Naive thymus-derived CD4-positive, alpha-beta T cell (primary cell): Measurements from ENCODE around the gene CGB8. TPM values are rescaled to one million over a fixed set of nuclear protein-coding genes. Genes with fewer than 3 reads are reported as not detected.

ENCODE experiments used
- ATAC-seq: fragments of 150-1000 bp; cut with Tn5 transposase; 2 replicates; pipeline ENCODE4 v1.10.0; 2021; ENCODE audit warnings: mild to moderate bottlenecking, moderate library complexity
- CTCF ChIA-PET: fragments of 350-600 bp; sonication (Branson Sonifier 250); formaldehyde crosslinking; loops from one replicate; lab custom pipeline; 2021; ENCODE audit warnings: antibody characterized with exemption; lab: Charles Lee
- POLR2A ChIA-PET: fragments of 350-600 bp; sonication (Branson Sonifier 250); formaldehyde crosslinking; loops from one replicate; lab custom pipeline; 2021; ENCODE audit warnings: antibody characterized with exemption, inconsistent platforms; lab: Charles Lee
- DNase-seq, 9 donors: peaks; one replicate each; pipeline versions ENCODE4 v3.0.0 to v3.0.0-alpha.2; 2020 to 2022; ENCODE audit warnings: mixed read lengths in 1 of 9
- H3K27ac ChIP-seq: one replicate; pipeline ENCODE4 v1.7.0; 2013; ENCODE audit warnings: mild to moderate bottlenecking, low read depth, low read length, moderate library complexity
- H3K27me3 ChIP-seq, 2 donors: one replicate each; pipeline ENCODE4 v1.7.0; 2013; ENCODE audit warnings: low read length in 2 of 2, mild to moderate bottlenecking in 2 of 2, moderate library complexity in 2 of 2; ENCODE audit not compliant: control insufficient read depth in 2 of 2, insufficient read depth in 2 of 2
- H3K36me3 ChIP-seq, 3 experiments: 1 replicate in 2 of 3; 2 replicates in 1 of 3; pipeline ENCODE4 v1.7.0; 2013; ENCODE audit warnings: low read length in 3 of 3, mild to moderate bottlenecking in 3 of 3, moderate library complexity in 1 of 3; ENCODE audit not compliant: insufficient read depth in 3 of 3, control insufficient read depth in 2 of 3
- H3K4me1 ChIP-seq, 2 donors: one replicate each; pipeline ENCODE4 v1.7.0; 2013; ENCODE audit warnings: low read length in 2 of 2, mild to moderate bottlenecking in 2 of 2, moderate library complexity in 1 of 2; ENCODE audit not compliant: control insufficient read depth in 2 of 2, insufficient read depth in 2 of 2
- H3K4me3 ChIP-seq: 2 replicates; pipeline ENCODE4 v1.7.0; 2013; ENCODE audit warnings: mild to moderate bottlenecking, low read length
- H3K9me3 ChIP-seq, 3 experiments: 1 replicate in 2 of 3; 2 replicates in 1 of 3; pipeline ENCODE4 v1.7.0; 2013; ENCODE audit warnings: low read length in 3 of 3; ENCODE audit not compliant: control insufficient read depth in 2 of 3
- H3K27ac Mint-ChIP-seq, 9 donors: one replicate each; pipeline ENCODE4 v1.8.0; 2020 to 2022; ENCODE audit warnings: mixed read lengths in 9 of 9, mild to moderate bottlenecking in 8 of 9, moderate library complexity in 5 of 9, inconsistent platforms in 2 of 9
- H3K27me3 Mint-ChIP-seq, 5 donors: one replicate each; pipeline ENCODE4 v1.8.0; 2021 to 2022; ENCODE audit warnings: mixed read lengths in 5 of 5, mild to moderate bottlenecking in 1 of 5
- H3K36me3 Mint-ChIP-seq, 5 donors: one replicate each; pipeline ENCODE4 v1.8.0; 2020 to 2022; ENCODE audit warnings: mixed read lengths in 5 of 5, mild to moderate bottlenecking in 3 of 5, inconsistent platforms in 1 of 5
- H3K4me1 Mint-ChIP-seq, 7 donors: one replicate each; pipeline ENCODE4 v1.8.0; 2020 to 2022; ENCODE audit warnings: mixed read lengths in 7 of 7, mild to moderate bottlenecking in 3 of 7, inconsistent platforms in 1 of 7
- H3K4me3 Mint-ChIP-seq, 10 donors: one replicate each; pipeline ENCODE4 v1.8.0; 2020 to 2022; ENCODE audit warnings: mild to moderate bottlenecking in 10 of 10, mixed read lengths in 10 of 10, moderate library complexity in 6 of 10, inconsistent platforms in 2 of 10
- H3K9me3 Mint-ChIP-seq, 11 donors: one replicate each; pipeline ENCODE4 v1.8.0; 2020 to 2022; ENCODE audit warnings: mixed read lengths in 11 of 11, mild to moderate bottlenecking in 4 of 11, inconsistent platforms in 1 of 11, moderate library complexity in 1 of 11
- intact Hi-C, 2 donors: fragments of 100-400 bp; cut with micrococcal nuclease; formaldehyde crosslinking; loops; one replicate each; pipeline ENCODE4 v1.15.1; 2023
- microRNA-seq: library from miRNA; unstranded; fragments of <30 nt; microRNA quantifications from one replicate; pipeline ENCODE4 v1.2.0, GENCODE V29; 2022; ENCODE audit warnings: borderline microRNAs expressed
- polyA plus RNA-seq, 2 donors: library from polyadenylated mRNA; unstranded; fragments of 300-500 nt; fragmentation: Illumina TruSeq; gene quantifications; one replicate each; pipeline ENCODE4 v1.2.3, GENCODE V29; 2021
- total RNA-seq, 6 experiments: library from RNA in 5 of 6; stranded (reverse) in 5 of 6; gene quantifications; 1 replicate in 5 of 6; 2 replicates in 1 of 6; pipeline ENCODE4 v1.2.3 and lab custom pipeline; 2021 to 2026

Gene CGB8
- total and polyA plus RNA-seq, 7 experiments from 2014 or later, result not detected

DNA sequence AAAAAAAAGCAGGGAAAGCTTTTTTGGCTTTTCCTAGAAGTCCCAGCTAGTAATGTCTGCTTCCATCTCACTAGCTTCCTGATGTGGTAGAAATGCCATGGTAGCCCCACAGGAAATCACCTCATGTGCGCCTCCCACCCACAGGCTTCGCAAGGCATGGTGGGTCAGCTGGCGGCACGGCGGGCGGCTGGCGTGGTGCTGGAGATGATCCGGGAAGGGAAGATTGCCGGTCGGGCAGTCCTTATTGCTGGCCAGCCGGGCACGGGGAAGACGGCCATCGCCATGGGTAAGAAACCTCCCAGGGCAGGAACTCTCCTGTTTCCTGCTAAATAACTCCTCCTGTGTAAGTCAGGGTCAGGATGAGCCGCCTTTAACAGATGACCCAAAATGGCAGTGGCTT lies 44.8 kb downstream of the CGB8 start:
- intact Hi-C loops, result no loop called here
- ChIA-PET POLR2A (no interaction called here), CTCF (interaction anchor here (0.6 to 0.9 kb wide), 2 partner anchors 10 to 209 kb away, joined by 3 to 8 read pairs; partner anchors contain the start of gene RUVBL2)
- Mint-ChIP-seq H3K4me3 (no peak overlapping the region), H3K9me3 (no peaks in the 10 kb centered on the region), H3K27ac (no peak overlapping the region), H3K4me1 (peaks cover 0 to 7% (median 4%) of the 10 kb centered on the region in 7 donors), H3K36me3 (peaks cover 0 to 21% (median 0%) of the 10 kb centered on the region in 5 donors), H3K27me3 (no peaks in the 10 kb centered on the region)
- Histone ChIP-seq H3K4me3 (no peak overlapping the region), H3K9me3 (no peaks in the 10 kb centered on the region), H3K27ac (no peak overlapping the region), H3K36me3 (peaks cover 0 to 57% (median 3%) of the 10 kb centered on the region in 3 experiments), H3K4me1 (no peaks in the 10 kb centered on the region), H3K27me3 (no peaks in the 10 kb centered on the region)
- DNase-seq (no peak), ATAC-seq (no peak)

DNA sequence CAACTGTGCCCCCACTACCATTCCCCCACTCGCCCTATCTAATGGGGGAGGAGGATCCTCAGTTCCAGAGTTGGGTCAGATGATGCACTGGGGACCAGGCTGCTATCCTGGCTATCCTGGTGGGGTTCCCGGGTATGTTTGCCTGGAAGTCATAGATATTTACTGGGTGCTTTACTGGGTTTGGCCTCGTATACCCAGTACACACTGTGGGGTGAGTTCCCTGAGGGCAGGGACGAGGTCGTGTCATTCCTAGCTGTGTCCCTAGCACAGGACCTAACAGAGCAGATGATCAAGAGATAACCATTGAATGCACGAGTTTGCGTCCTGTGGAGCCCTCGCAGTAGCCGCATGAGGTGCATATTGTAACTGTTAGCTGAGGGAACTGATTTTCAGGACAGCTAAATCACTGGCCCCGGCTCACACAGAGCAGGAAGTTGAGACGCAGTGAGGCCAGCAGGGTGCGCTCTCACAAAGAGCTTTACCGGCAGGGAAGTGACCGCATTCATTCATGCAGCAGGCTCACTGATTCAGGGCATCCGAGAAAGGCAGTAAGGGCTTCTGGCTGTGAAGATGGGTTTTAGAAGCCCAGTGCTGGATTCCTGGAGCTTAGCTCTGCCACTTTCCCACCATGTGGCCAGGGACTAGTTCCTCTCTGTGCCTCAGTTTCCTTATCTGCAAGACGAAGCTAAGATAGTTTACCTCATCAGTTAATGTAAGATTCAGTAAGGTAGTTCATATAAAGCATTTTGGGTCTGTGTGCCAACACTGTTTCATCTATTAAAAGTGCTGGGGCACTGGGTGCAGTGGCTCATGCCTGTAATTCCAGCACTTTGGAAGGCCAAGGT lies 49.2 kb downstream of the CGB8 start:
- peak; percentile 94 for ATAC-seq
- DNase-seq, result peak; percentile 42 to 66 (median 61)
- Histone ChIP-seq H3K9me3 (no peaks in the 10 kb centered on the region), H3K27ac (no peak overlapping the region), H3K27me3 (no peaks in the 10 kb centered on the region), H3K36me3 (peaks cover 0 to 27% (median 0%) of the 10 kb centered on the region in 3 experiments), H3K4me3 (no peak overlapping the region), H3K4me1 (peaks cover 4% of the 10 kb centered on the region in 2 donors)
- ChIA-PET POLR2A (interaction anchor here (0.8 kb wide), 1 partner anchor 796 kb away, joined by 3 read pairs; no protein-coding TSS in a partner anchor), CTCF (interaction anchor here (0.8 to 2.8 kb wide), 7 partner anchors 9 to 74 kb away, joined by 3 to 11 read pairs (median 3); no protein-coding TSS in a partner anchor)
- Mint-ChIP-seq H3K4me1 (peaks cover 13 to 28% (median 20%) of the 10 kb centered on the region in 7 donors), H3K9me3 (no peaks in the 10 kb centered on the region), H3K36me3 (peaks cover 0 to 16% (median 0%) of the 10 kb centered on the region in 5 donors), H3K27ac (peak overlapping the region in 1 of 9 donors; percentile 31), H3K4me3 (no peak overlapping the region), H3K27me3 (no peaks in the 10 kb centered on the region)
- intact Hi-C loops, result loop anchor here (2.0 to 10.0 kb wide), 4 partner anchors 55 to 675 kb away; partner anchors contain the start of genes CGB7 (in 1 of the 2), EMP3 (in 1 of the 2) and KCNA7 (in 1 of the 2)

DNA sequence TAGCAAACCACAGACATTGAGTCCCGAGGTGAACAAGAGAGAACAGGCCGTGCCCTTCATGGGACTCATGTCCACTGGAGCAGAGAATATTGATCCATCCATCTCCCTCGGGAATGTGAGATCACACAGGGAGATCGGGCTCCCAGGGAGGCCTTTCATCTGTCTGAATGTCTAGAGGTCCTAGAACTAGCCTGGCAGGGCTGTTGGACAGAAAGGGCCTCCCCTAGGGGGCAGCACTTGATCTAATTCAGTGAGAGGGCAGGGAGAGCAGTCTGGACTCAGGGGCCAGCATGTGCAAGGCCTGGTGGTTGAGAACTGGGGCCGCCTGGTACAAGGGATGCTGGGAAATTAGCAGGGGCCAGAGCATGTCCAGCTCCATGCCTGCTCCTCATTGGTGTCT lies 50.9 kb downstream of the CGB8 start:
- intact Hi-C loops, result loop anchor here (2.0 to 10.0 kb wide), 4 partner anchors 57 to 673 kb away; partner anchors contain the start of genes CGB7 (in 1 of the 2), EMP3 (in 1 of the 2) and KCNA7 (in 1 of the 2)
- DNase-seq (peak in 3 of 9 donors; percentile 29 to 55 (median 38)), ATAC-seq (no peak)
- peak overlapping the region in 1 of 9 donors; percentile 23 for H3K27ac Mint-ChIP-seq
- CTCF ChIA-PET, result interaction anchor here (0.9 kb wide), 1 partner anchor 19 kb away, joined by 3 read pairs; the partner anchor contains the start of gene LHB
- H3K4me3 Mint-ChIP-seq, result peak overlapping the region in 1 of 10 donors; percentile 26
- H3K4me1 Mint-ChIP-seq, result peaks cover 20 to 39% (median 31%) of the 10 kb centered on the region in 7 donors
- Histone ChIP-seq H3K27me3 (no peaks in the 10 kb centered on the region), H3K4me3 (no peak overlapping the region), H3K9me3 (no peaks in the 10 kb centered on the region), H3K36me3 (peaks cover 0 to 10% (median 0%) of the 10 kb centered on the region in 3 experiments), H3K27ac (no peak overlapping the region), H3K4me1 (peaks cover 13% of the 10 kb centered on the region in 2 donors)
- H3K36me3 Mint-ChIP-seq, result peaks cover 0 to 6% (median 0%) of the 10 kb centered on the region in 5 donors
- POLR2A ChIA-PET, result no interaction called here
- H3K27me3 Mint-ChIP-seq, result no peaks in the 10 kb centered on the region
- no peaks in the 10 kb centered on the region for H3K9me3 Mint-ChIP-seq

Small RNA genes within 50 kb of the gene (microRNA-seq; reads per million reads assigned to microRNA genes)
- gene MIR6798, result not detected

Other genes with a start within 250 kb of the CGB8 start
- gene BCAT2, start 238.1 kb downstream of the CGB8 start, total RNA-seq, result 10 to 100 TPM; 16.7 to 53.1 (median 22.5) TPM
- gene BCAT2, start 238.1 kb downstream of the CGB8 start, polyA plus RNA-seq, result 10 to 100 TPM; 25.5 to 30.9 TPM
- 1 to 10 TPM in 2 of 5 experiments, under 1 TPM in 2, not detected in 1; 0.38 to 2.9 (median 1.2) TPM for gene HSD17B14, start 212.6 kb downstream of the CGB8 start, total RNA-seq
- gene HSD17B14, start 212.6 kb downstream of the CGB8 start, polyA plus RNA-seq, result 1 to 10 TPM in 1 of 2 donors, under 1 TPM in 1; 0.66 to 1.7 TPM
- gene PLEKHA4, start 180.5 kb downstream of the CGB8 start, total RNA-seq, result 1 to 10 TPM; 2.1 to 7.4 (median 4.0) TPM
- gene PLEKHA4, start 180.5 kb downstream of the CGB8 start, polyA plus RNA-seq, result 1 to 10 TPM; 2.6 to 5.6 TPM
- gene PPP1R15A, start 176.7 kb downstream of the CGB8 start, total RNA-seq, result 1,000 to 10,000 TPM in 1 of 5 experiments, 100 to 1,000 TPM in 1, 10 to 100 TPM in 3; 31.5 to 1,030 (median 71.9) TPM
- 10 to 100 TPM; 23.0 to 29.8 TPM for gene PPP1R15A, start 176.7 kb downstream of the CGB8 start, polyA plus RNA-seq
- not detected for gene TULP2, start 150.4 kb downstream of the CGB8 start, total RNA-seq
- gene TULP2, start 150.4 kb downstream of the CGB8 start, polyA plus RNA-seq, result not detected
- 100 to 1,000 TPM; 128 to 252 (median 142) TPM for gene NUCB1, start 148.8 kb downstream of the CGB8 start, total RNA-seq
- gene NUCB1, start 148.8 kb downstream of the CGB8 start, polyA plus RNA-seq, result 100 to 1,000 TPM in 1 of 2 donors, 10 to 100 TPM in 1; 70.5 to 150 TPM
- 1 to 10 TPM; 1.1 to 1.7 (median 1.3) TPM for gene DHDH, start 115.4 kb downstream of the CGB8 start, total RNA-seq
- 1 to 10 TPM; 1.0 to 2.7 TPM for gene DHDH, start 115.4 kb downstream of the CGB8 start, polyA plus RNA-seq
- gene BAX, start 94.2 kb downstream of the CGB8 start, total RNA-seq, result 100 to 1,000 TPM in 3 of 5 experiments, 10 to 100 TPM in 2; 78.7 to 355 (median 122) TPM
- gene BAX, start 94.2 kb downstream of the CGB8 start, polyA plus RNA-seq, result 10 to 100 TPM; 49.1 to 66.3 TPM
- gene FTL, start 83.8 kb downstream of the CGB8 start, total RNA-seq, result 1,000 to 10,000 TPM in 4 of 5 experiments, 100 to 1,000 TPM in 1; 888 to 1,929 (median 1,286) TPM
- 1,000 to 10,000 TPM; 3,820 to 4,967 TPM for gene FTL, start 83.8 kb downstream of the CGB8 start, polyA plus RNA-seq
- gene GYS1, start 55.8 kb downstream of the CGB8 start, total RNA-seq, result 10 to 100 TPM; 27.3 to 82.3 (median 50.7) TPM
- gene GYS1, start 55.8 kb downstream of the CGB8 start, polyA plus RNA-seq, result 10 to 100 TPM; 22.6 to 40.3 TPM
- 10 to 100 TPM; 23.4 to 94.0 (median 24.1) TPM for gene RUVBL2, start 55.2 kb downstream of the CGB8 start, total RNA-seq
- 10 to 100 TPM; 58.7 to 72.9 TPM for gene RUVBL2, start 55.2 kb downstream of the CGB8 start, polyA plus RNA-seq
- not detected for gene LHB, start 32.0 kb downstream of the CGB8 start, total RNA-seq
- not detected for gene LHB, start 32.0 kb downstream of the CGB8 start, polyA plus RNA-seq
- gene CGB3, start 24.8 kb downstream of the CGB8 start, total RNA-seq, result not detected
- not detected for gene CGB3, start 24.8 kb downstream of the CGB8 start, polyA plus RNA-seq
- not detected for gene CGB2, start 17.2 kb downstream of the CGB8 start, total RNA-seq
- gene CGB2, start 17.2 kb downstream of the CGB8 start, polyA plus RNA-seq, result not detected
- not detected for gene CGB1, start 12.2 kb downstream of the CGB8 start, total RNA-seq
- gene CGB1, start 12.2 kb downstream of the CGB8 start, polyA plus RNA-seq, result not detected
- gene CGB5, start 5.3 kb downstream of the CGB8 start, total RNA-seq, result not detected
- not detected for gene CGB5, start 5.3 kb downstream of the CGB8 start, polyA plus RNA-seq
- not detected for gene CGB7, start 8.6 kb upstream of the CGB8 start, total RNA-seq
- gene CGB7, start 8.6 kb upstream of the CGB8 start, polyA plus RNA-seq, result not detected
- gene NTF4, start 15.7 kb upstream of the CGB8 start, total RNA-seq, result not detected
- not detected for gene NTF4, start 15.7 kb upstream of the CGB8 start, polyA plus RNA-seq
- gene KCNA7, start 23.6 kb upstream of the CGB8 start, total RNA-seq, result not detected
- gene KCNA7, start 23.6 kb upstream of the CGB8 start, polyA plus RNA-seq, result not detected
- gene SNRNP70, start 36.3 kb upstream of the CGB8 start, total RNA-seq, result 100 to 1,000 TPM; 243 to 837 (median 449) TPM
- 10 to 100 TPM; 48.0 to 63.1 TPM for gene SNRNP70, start 36.3 kb upstream of the CGB8 start, polyA plus RNA-seq
- 10 to 100 TPM in 4 of 5 experiments, 1 to 10 TPM in 1; 3.7 to 21.7 (median 10.8) TPM for gene LIN7B, start 65.3 kb upstream of the CGB8 start, total RNA-seq
- 1 to 10 TPM; 4.0 to 5.7 TPM for gene LIN7B, start 65.3 kb upstream of the CGB8 start, polyA plus RNA-seq
- gene C19orf73, start 70.0 kb upstream of the CGB8 start, total RNA-seq, result 1 to 10 TPM; 1.3 to 2.8 (median 2.2) TPM
- gene C19orf73, start 70.0 kb upstream of the CGB8 start, polyA plus RNA-seq, result 1 to 10 TPM; 4.3 to 4.8 TPM
- 1 to 10 TPM; 2.2 to 4.9 (median 3.3) TPM for gene PPFIA3, start 70.4 kb upstream of the CGB8 start, total RNA-seq
- under 1 TPM; 0.15 to 0.54 TPM for gene PPFIA3, start 70.4 kb upstream of the CGB8 start, polyA plus RNA-seq
- not detected for gene HRC, start 106.3 kb upstream of the CGB8 start, total RNA-seq
- gene HRC, start 106.3 kb upstream of the CGB8 start, polyA plus RNA-seq, result not detected
- 1 to 10 TPM in 1 of 5 experiments, under 1 TPM in 3, not detected in 1; 0.72 to 3.2 (median 0.85) TPM for gene TRPM4, start 108.7 kb upstream of the CGB8 start, total RNA-seq
- gene TRPM4, start 108.7 kb upstream of the CGB8 start, polyA plus RNA-seq, result under 1 TPM in 1 of 2 donors, not detected in 1; 0.13 TPM